ENCODE results near the gene CMTM8.

DNA sequence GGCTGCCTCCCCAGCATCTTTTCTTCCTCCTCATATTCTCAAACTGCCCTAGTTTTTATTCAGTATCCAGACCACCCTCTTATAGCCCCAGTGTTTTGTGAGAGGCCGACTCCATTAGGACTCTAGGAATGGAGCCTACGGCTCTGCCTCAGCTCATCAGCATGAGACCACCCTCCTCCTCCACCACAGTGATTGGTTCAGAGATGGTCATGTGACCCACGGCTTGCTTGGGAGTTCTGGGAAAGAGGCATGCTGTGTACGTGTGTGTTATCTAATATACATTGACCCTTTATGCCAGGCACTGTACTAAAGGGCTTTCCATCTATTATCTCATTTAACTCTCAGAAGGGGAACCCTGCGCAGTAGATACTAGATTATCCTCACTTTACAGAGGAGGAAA is 135.4 kb downstream of the CMTM8 start:
- TF ChIP-seq SUZ12 (IDR thresholded peaks at IDR 0.05; ENCODE audit: extremely low read depth, insufficient read depth, insufficient read length) (no peak), YY1 (IDR thresholded peaks at IDR 0.05; ENCODE audit: insufficient read depth, insufficient read length) (no peak), ZNF274 (IDR thresholded peaks at IDR 0.05; ENCODE audit: low read depth, low read length) (no peak)
